ENCODE measurements around the gene CPNE5.

The CPNE5 gene

DNA sequence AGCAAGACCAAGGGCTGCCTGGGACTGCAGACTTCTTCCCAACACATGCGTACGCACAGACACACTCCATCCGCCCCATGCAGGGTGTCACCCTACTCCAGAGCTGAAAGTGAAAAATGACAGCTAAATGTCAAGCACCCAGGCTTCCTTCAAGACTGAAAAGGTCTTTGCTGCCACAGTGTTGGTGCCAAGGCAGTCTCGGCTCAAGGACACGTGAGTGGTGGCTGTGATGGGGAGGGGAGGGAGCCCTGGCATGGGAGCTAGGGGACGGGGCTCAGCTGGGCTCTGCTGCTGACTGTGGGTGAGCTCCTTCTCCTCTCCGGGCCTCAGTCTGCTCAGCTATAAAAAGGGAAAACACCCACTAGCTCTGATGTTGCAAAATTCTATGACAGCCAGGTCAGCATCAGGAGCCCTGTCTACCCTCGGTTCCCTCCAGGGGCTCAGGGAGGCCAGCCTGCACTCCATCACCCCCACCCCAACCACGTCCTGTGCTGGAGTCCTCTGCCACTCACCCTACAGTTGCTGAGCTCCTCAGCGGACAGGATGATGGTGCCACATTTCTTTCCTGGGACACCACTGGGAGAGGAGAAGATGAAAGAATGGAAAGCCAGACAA lies 47.6 kb downstream of the CPNE5 start:
- DNase-seq (ENCODE audit: insufficient read length, low spot score): no peak
- TF ChIP-seq POLR2A (IDR thresholded peaks at IDR 0.05; ENCODE audit: low read depth, low read length): no peak
- no peak for FAIRE-seq

DNA sequence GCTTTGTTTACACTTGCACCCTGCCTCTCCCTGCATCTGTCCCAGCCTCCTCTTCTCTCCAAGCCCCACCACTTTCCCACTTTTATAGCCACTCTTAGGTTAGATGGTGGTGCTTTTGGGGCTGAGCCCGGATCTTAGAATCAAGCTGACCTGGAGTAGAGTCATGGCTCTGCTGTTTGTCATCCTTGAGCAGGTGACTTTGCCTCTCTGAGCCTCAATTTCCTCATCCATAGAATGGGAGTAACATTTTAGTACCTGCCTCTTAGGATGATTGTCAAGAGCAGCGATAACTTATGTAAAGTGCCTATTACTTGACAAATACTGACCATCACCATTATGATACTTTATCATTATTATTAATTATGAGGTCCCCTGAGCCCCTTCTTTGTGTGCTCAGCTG lies 48.2 kb downstream of the CPNE5 start:
- DNase-seq (ENCODE audit: insufficient read length, low spot score): no peak
- no peak for TF ChIP-seq POLR2A (IDR thresholded peaks at IDR 0.05; ENCODE audit: low read depth, low read length)
- FAIRE-seq: no peak

DNA sequence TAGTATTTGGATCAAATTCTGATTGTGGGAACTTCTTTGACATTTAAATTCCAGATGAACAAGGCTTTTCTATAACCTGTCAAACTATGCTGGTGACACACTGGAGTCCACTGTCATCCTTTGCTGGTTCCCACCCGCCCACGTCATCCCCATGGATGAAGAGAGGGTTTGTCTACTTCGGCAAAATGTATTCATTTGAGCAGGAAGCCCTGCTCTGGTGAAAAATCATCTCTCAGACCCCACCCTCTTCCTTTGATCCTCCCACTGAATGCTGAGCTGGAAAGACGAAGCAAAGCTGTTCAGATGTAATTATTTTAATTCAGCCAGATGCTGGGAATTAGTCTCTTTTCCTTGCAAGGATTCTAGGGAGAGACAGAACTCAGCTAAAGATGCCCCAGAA lies 50.5 kb downstream of the CPNE5 start:
- FAIRE-seq (no peak), DNase-seq (ENCODE audit: insufficient read length, low spot score) (no peak)
- no peak for TF ChIP-seq POLR2A (IDR thresholded peaks at IDR 0.05; ENCODE audit: low read depth, low read length)

DNA sequence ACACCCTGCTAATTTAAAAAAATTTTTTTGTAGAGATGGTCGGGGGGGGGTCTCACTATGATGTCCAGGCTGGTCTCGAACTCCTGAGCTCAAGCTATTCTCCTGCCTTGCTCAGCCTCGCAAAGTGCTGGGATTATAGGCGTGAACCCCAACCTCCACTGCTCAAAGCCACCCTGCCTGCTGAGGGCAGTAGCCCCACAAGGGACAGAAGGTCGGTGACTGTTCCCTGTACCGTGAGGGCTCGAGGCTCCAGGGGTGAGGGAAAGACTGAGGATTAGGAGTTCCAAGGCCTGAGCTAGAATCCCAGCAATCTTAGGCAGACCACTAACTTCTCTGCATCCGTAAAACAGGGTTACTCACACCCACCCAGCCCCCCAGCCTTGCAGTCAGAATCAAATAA lies 51.1 kb downstream of the CPNE5 start:
- FAIRE-seq (no peak), DNase-seq (ENCODE audit: insufficient read length, low spot score) (no peak)
- no peak for TF ChIP-seq POLR2A (IDR thresholded peaks at IDR 0.05; ENCODE audit: low read depth, low read length)

DNA sequence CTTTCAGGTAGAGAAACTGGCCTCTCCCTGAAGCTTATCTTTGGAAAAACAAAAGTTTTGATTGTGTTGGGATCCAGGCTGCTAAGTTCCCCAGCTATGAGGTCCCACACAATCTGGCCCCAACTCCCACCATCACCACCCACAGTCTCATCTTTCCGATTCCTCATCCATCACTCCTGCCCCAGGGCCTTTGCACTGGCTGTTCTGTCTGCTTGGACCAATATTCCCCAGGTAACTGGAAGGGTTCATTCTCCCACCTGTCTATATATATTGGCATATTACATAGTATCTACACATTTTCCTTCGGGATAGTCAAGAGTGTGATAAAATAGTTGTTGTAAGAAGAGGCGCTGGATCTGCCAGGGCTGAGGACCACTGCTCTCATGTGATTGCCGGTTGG lies 52.0 kb downstream of the CPNE5 start:
- DNase-seq (ENCODE audit: insufficient read length, low spot score) (no peak), FAIRE-seq (no peak)
- no peak for TF ChIP-seq POLR2A (IDR thresholded peaks at IDR 0.05; ENCODE audit: low read depth, low read length)

DNA sequence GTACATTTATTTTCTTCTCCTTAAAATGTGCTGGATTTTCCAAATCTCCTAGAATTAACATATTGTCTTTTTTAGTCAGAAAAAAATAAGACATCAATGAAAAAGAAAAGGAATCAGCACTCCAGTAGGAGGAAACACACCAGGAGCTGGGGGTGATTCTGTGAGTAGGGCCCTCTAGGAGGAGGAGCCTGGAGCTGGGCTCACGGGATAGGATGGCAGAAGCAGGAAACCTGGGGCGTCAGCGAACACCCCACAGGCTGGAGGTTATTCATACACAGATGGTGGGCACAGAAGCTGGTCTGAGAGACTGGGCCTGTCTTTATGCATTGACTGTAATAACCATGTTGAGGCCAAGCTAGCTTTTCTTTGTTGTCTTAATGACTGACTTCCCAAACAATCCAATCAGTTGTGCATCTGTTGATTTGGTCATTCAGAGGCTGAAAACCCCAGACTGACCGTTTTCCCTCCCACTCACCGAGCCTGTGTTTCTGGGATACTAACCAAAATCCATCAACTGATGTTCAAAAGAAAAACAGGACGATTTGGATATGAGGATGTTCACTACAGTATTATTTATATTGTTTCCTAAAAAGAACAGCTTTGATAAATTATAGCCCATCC lies 53.1 kb downstream of the CPNE5 start:
- TF ChIP-seq POLR2A (IDR thresholded peaks at IDR 0.05; ENCODE audit: low read depth, low read length): no peak
- no peak for FAIRE-seq
- no peak for DNase-seq (ENCODE audit: insufficient read length, low spot score)

DNA sequence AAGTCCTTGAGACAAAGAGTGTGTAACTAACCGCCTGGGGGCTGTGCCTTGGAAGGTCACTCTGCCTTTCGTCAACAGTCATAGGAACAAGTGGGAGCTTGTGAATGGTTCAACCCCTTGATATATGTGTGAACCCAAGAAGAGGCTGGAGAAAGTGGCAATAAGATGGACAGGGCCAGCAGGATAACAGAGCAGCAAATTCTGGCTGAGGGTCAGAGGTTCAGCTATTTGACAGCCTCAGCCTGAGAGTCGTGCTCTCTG lies 54.9 kb downstream of the CPNE5 start:
- no peak for TF ChIP-seq POLR2A (IDR thresholded peaks at IDR 0.05; ENCODE audit: low read depth, low read length)
- FAIRE-seq (no peak), DNase-seq (ENCODE audit: insufficient read length, low spot score) (no peak)

DNA sequence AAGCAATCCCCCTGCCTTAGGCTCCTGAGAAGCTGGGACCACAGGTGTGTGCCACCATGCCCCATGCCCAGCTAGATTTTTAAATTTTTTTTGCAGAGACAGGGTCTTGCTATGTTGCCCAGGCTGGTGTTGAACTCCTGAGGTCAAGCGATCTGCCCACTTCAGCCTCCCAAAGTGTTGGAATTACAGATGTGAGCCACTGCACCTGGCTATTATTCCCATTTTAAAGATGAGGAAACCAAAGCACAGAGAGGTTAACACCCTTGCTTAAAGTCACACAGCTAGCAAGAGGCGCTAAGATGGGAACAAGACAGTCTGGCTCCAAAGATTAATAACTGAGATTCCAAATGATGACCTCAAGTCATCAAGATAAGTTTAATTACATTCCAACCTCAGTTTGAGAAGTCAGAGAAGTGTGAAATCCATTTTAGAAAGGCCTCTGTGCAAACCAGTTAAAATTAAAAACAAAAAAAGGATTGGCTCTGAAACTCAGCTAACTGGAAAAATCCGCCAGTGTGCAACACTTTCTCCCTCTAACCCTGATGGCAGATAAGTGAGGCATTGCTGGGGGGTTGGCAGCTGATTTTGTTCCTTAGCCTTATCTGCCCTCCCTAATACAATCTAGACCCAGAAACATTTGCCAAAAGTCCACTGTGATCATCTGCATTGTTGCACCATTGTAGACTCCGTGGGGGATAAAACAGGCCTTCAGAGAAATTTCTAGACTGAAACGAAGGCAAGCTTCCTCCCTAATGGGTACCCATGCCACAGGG lies 55.5 kb downstream of the CPNE5 start:
- DNase-seq (ENCODE audit: insufficient read length, low spot score) (no peak), FAIRE-seq (no peak)
- TF ChIP-seq POLR2A (IDR thresholded peaks at IDR 0.05; ENCODE audit: low read depth, low read length): no peak

DNA sequence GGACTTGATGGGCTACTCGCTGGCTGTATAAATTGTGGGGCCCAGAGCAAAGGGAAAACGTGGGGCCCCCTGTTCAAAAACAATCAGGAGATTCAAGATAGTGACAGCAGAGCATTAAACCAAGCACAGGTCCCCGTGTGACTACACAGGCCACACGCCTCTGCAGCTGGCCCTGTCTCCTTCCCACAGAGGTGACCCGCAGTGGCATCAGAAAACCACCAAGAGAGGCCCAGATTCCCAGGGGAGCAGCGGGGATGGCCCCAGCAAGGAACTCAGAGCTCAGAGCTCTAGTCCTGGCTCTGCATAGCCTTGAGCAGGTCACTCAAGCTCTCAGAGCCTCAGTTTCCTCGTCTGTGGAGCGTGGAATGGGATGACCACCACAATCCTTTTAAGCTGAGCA lies 57.6 kb downstream of the CPNE5 start:
- DNase-seq (ENCODE audit: insufficient read length, low spot score) (no peak), FAIRE-seq (no peak)
- no peak for TF ChIP-seq POLR2A (IDR thresholded peaks at IDR 0.05; ENCODE audit: low read depth, low read length)

DNA sequence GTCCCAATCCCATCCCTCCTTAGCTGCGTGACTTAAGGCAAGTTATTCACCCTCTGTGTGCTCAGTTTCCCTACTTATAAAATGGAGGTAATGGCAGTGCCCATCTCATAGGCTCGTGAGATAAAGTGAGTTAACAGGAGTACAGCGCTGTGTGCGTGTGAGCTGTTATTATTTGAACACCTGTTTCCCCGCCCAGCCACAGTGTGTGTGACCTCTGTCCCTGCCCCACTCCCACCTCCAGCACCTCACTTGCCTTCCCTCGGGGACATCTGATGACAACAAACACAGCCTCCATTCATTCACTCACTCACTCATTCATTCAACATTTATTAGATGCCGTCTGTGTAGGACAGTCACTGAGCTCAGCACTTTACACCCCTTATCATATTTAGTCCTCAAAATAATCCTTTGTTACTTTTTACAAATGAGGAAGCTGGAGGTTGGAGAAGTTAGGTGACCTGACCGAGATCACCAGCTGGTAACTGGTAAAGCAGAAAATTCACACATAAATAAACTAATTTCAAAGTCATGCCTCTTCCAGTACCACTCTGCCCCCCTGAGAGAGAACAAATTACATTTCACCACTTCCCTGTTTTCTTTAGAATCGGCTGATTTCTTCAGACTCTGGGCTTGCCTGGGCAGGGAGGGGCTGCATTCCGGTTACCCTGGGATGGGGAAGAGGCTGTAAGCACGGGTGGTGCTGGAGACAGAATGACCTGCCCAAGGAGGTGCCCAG lies 58.6 kb downstream of the CPNE5 start:
- DNase-seq (ENCODE audit: insufficient read length, low spot score) (no peak), FAIRE-seq (no peak)
- TF ChIP-seq POLR2A (IDR thresholded peaks at IDR 0.05; ENCODE audit: low read depth, low read length): no peak

DNA sequence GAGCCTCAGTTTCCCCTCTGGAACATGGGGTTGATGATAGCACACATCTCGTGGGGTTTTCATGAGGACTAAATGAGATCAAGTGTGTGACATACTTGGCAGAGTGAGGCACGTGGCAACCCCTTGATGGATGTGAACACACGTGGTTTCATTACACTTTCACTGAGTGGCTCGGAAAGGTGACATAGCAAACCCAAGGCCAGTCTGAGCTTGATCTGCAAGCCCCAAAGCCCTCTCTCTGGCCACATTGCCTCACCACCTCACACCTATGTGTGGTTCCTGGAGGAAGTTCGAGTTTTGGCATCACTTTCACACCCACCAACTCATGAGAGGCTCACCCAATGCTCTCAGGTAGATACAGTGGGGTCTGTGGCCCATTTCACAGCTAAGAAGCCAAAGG lies 60.0 kb downstream of the CPNE5 start:
- no peak for TF ChIP-seq POLR2A (IDR thresholded peaks at IDR 0.05; ENCODE audit: low read depth, low read length)
- FAIRE-seq: no peak
- DNase-seq (ENCODE audit: insufficient read length, low spot score): no peak

DNA sequence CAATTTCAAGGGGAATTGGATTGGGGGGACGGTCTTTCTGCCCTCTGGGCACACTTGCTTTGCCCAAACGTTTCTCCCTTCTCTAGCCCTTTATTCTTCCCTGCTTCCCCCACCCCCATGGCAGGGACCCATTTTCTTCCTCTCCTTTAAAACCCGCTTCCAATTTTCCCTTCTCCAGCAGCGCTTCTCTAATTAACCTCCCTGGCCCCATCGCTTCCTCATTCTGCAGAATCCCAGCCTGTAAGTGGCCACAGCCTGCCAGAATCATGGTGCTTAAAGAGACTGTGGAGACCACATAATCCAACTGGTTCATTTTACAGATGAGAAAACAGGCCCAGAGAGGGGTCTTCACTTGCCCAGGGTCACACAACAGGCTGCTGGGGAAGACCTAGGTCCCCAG lies 61.4 kb downstream of the CPNE5 start:
- FAIRE-seq (no peak), DNase-seq (ENCODE audit: insufficient read length, low spot score) (no peak)
- TF ChIP-seq POLR2A (IDR thresholded peaks at IDR 0.05; ENCODE audit: low read depth, low read length): no peak

DNA sequence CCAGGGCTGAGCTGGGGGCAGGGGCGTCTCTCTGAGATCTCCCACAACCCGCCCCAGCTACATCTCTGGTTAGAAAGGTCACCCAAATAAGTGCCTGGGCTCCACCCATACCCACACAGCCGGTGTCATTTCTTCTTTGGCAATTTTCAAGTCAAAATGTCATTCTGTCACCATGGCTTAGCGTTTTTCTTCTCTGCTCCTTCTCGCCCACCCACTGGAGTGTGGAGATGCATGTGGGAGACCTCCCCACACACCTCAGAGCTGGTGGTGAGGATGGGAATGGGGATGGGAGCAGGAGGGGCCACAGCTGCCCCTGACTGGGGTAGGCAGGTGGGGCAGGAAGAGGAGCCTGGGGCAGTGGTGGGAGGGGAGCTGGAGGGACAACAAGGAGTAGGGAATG lies 63.1 kb downstream of the CPNE5 start:
- no peak for FAIRE-seq
- no peak for DNase-seq (ENCODE audit: insufficient read length, low spot score)
- TF ChIP-seq POLR2A (IDR thresholded peaks at IDR 0.05; ENCODE audit: low read depth, low read length): no peak

DNA sequence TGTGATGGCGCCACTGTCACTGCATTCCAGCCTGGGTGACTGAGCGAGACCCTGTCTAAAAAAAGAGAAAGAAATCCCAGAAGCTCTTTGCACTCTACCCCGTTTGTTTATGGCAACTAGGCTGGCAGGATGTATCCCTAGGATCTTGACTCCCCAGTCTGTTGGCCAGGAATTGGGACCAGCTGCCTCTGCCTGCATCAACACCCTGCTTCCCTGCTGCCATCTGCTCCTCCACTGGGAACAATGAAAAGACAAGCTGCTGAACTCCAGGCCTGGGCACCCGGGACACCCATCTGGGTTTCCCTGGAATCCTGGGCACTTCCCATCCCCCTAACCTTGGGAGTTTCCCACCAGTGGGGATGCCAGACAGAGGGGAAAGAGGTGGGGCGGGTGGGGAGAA lies 64.9 kb downstream of the CPNE5 start:
- no peak for FAIRE-seq
- DNase-seq (ENCODE audit: insufficient read length, low spot score): no peak
- TF ChIP-seq POLR2A (IDR thresholded peaks at IDR 0.05; ENCODE audit: low read depth, low read length): no peak

DNA sequence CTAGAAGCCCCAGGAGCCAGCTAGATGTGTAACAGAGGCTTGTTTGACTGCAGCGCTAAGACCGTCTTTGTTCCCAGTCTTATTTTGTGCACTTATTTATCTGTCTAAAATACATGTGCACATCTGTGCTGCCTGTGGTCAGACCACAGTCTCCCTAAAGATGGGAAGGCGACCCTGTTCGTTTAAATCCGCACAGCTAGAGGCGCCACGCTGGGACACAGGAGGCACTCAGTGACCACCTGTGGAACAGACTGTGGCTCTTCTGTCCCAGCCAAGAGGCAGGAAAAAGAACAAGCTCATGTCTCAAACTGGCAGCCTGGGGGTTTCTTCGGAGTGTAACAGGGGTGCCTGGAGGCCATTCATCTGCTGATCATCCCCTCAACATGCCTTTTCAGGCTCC lies 66.8 kb downstream of the CPNE5 start:
- DNase-seq (ENCODE audit: insufficient read length, low spot score) (no peak), FAIRE-seq (no peak)
- no peak for TF ChIP-seq POLR2A (IDR thresholded peaks at IDR 0.05; ENCODE audit: low read depth, low read length)
